ENCODE measurements around the gene FBN1. TPM values are rescaled to one million over a fixed set of nuclear protein-coding genes. Genes with fewer than 3 reads are reported as not detected.

FBN1 gene
- total RNA-seq, 1 donor, result 0.52 TPM

DNA sequence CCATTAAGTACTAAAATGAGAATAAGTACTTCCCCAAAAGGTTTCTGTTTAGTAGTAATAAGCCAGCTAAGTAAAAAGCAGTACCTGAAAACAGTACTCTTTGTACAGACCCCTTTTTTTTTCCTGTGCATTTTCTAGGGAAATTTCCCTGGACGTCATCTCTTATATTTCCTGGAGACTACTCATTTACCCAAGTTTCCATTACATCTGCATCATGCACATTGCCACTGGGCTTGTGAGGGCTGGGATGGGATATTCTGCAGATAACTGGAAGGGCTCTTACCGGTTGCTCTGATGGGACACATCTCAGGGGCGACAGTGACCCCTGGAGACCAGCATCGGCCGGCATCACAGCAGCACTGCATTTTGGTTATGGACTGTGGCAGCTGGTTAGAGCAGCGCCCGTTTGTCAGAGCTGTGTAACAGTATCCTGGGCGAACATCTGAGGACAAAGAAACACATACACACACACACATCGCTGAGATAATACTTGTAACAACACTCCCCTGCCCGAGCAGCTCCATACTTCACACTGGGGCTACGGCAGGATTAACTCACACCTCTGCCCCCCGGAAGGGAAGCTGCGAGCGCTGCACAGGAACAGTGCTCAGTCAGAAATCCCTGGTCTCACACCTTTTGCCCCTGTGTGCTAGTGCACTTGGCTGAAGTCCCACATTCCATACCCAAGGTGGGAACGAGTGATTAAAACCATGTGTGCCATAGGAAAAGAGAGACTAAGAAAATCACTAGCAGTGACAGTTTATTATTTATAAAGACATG, 124.9 kb downstream of the FBN1 start:
- Histone ChIP-seq H3K4me3 (ENCODE audit: low read length) (no peak overlapping the region), H3K9me3 (ENCODE audit: low read depth, low read length) (no peaks in the 10 kb centered on the region), H3K27me3 (ENCODE audit: insufficient read depth, low read length) (no peaks in the 10 kb centered on the region), H3K4me1 (ENCODE audit: insufficient read depth, low read length) (no peaks in the 10 kb centered on the region)

GRCh38 chr15:48516121-48516520, 129.4 kb downstream of the FBN1 start:
- Histone ChIP-seq H3K4me3 (ENCODE audit: low read length) (no peak overlapping the region), H3K27me3 (ENCODE audit: insufficient read depth, low read length) (no peaks in the 10 kb centered on the region), H3K4me1 (ENCODE audit: insufficient read depth, low read length) (no peaks in the 10 kb centered on the region), H3K9me3 (ENCODE audit: low read depth, low read length) (no peaks in the 10 kb centered on the region)

GRCh38 chr15:48515500-48515899, 130.0 kb downstream of the FBN1 start:
- Histone ChIP-seq H3K4me1 (ENCODE audit: insufficient read depth, low read length) (no peaks in the 10 kb centered on the region), H3K4me3 (ENCODE audit: low read length) (no peak overlapping the region), H3K9me3 (ENCODE audit: low read depth, low read length) (no peaks in the 10 kb centered on the region), H3K27me3 (ENCODE audit: insufficient read depth, low read length) (no peaks in the 10 kb centered on the region)

GRCh38 chr15:48514103-48514816, 131.2 kb downstream of the FBN1 start:
- no peaks in the 10 kb centered on the region for H3K4me1 ChIP-seq (ENCODE audit: insufficient read depth, low read length)
- H3K9me3 ChIP-seq (ENCODE audit: low read depth, low read length), result no peaks in the 10 kb centered on the region
- no peak overlapping the region for H3K4me3 ChIP-seq (ENCODE audit: low read length)
- no peaks in the 10 kb centered on the region for H3K27me3 ChIP-seq (ENCODE audit: insufficient read depth, low read length)

DNA sequence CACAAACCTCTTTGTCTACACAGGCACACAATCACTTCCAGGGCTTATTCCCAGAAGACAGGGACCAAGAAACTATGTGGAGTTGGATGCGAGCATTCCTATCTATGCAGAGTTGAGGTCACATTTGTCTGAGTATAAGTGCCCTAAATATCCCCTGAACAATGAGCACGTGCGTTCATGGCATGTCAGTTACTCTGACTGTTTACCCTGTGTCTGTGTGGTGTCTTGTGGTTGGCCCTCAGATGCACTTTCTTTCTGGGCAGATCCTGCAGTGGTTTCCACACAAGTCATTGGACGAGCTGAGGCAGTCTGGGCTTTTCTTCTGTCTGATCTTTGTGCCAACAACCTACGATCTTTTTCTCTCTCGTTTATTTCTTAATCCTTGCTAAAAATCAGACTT, 134.5 kb downstream of the FBN1 start:
- no peak overlapping the region for H3K4me3 ChIP-seq (ENCODE audit: low read length)
- H3K27me3 ChIP-seq (ENCODE audit: insufficient read depth, low read length), result no peaks in the 10 kb centered on the region
- no peaks in the 10 kb centered on the region for H3K9me3 ChIP-seq (ENCODE audit: low read depth, low read length)
- no peaks in the 10 kb centered on the region for H3K4me1 ChIP-seq (ENCODE audit: insufficient read depth, low read length)

GRCh38 chr15:48507416-48508065, 138.0 kb downstream of the FBN1 start:
- Histone ChIP-seq H3K4me1 (ENCODE audit: insufficient read depth, low read length) (no peaks in the 10 kb centered on the region), H3K4me3 (ENCODE audit: low read length) (no peak overlapping the region), H3K27me3 (ENCODE audit: insufficient read depth, low read length) (no peaks in the 10 kb centered on the region), H3K9me3 (ENCODE audit: low read depth, low read length) (no peaks in the 10 kb centered on the region)

GRCh38 chr15:48505067-48505466, 140.4 kb downstream of the FBN1 start:
- Histone ChIP-seq H3K9me3 (ENCODE audit: low read depth, low read length) (no peaks in the 10 kb centered on the region), H3K4me3 (ENCODE audit: low read length) (no peak overlapping the region), H3K4me1 (ENCODE audit: insufficient read depth, low read length) (no peaks in the 10 kb centered on the region), H3K27me3 (ENCODE audit: insufficient read depth, low read length) (no peaks in the 10 kb centered on the region)

DNA sequence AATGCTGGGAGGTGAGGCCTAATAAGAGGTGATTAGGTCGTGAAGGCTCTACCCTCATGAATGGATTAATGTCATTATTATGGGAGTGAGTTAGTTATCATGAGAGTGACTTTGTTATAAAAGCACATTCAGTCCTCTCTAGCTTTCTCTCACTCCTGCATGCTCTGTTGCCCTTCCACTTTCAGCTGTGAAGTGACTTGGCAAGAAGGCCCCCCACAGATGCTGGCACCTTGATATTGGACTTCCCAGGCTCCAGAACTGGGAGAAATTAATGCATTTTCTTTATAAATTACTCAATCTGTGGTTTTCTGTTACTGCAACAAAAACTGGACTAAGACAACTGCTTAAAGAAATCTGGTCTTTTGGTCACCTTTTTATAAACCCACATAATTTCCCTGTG, 144.3 kb downstream of the FBN1 start:
- Histone ChIP-seq H3K4me1 (ENCODE audit: insufficient read depth, low read length) (no peaks in the 10 kb centered on the region), H3K4me3 (ENCODE audit: low read length) (no peak overlapping the region), H3K9me3 (ENCODE audit: low read depth, low read length) (no peaks in the 10 kb centered on the region), H3K27me3 (ENCODE audit: insufficient read depth, low read length) (no peaks in the 10 kb centered on the region)

GRCh38 chr15:48500595-48500994, 144.9 kb downstream of the FBN1 start:
- Histone ChIP-seq H3K9me3 (ENCODE audit: low read depth, low read length) (no peaks in the 10 kb centered on the region), H3K27me3 (ENCODE audit: insufficient read depth, low read length) (no peaks in the 10 kb centered on the region), H3K4me1 (ENCODE audit: insufficient read depth, low read length) (no peaks in the 10 kb centered on the region), H3K4me3 (ENCODE audit: low read length) (no peak overlapping the region)

DNA sequence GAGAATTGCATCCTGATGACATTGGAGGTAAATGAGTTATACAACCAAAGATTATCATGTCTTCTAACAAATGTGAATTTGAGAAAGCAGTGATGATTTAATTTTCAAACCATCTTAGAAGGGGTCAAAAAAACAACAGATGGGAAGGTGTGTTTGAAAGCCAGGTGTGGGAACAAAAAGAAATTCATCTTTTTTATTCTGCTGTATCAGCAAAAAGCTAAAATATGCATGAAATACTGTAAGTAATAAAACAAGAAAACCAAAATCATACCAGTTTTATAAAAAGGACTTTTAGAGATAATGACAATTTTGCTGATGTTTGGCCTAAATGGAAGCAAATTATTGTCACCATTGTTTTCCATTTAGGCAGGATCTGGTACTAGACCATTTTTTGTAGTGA, 145.5 kb downstream of the FBN1 start:
- no peaks in the 10 kb centered on the region for H3K27me3 ChIP-seq (ENCODE audit: insufficient read depth, low read length)
- no peaks in the 10 kb centered on the region for H3K4me1 ChIP-seq (ENCODE audit: insufficient read depth, low read length)
- H3K4me3 ChIP-seq (ENCODE audit: low read length), result no peak overlapping the region
- no peaks in the 10 kb centered on the region for H3K9me3 ChIP-seq (ENCODE audit: low read depth, low read length)

DNA sequence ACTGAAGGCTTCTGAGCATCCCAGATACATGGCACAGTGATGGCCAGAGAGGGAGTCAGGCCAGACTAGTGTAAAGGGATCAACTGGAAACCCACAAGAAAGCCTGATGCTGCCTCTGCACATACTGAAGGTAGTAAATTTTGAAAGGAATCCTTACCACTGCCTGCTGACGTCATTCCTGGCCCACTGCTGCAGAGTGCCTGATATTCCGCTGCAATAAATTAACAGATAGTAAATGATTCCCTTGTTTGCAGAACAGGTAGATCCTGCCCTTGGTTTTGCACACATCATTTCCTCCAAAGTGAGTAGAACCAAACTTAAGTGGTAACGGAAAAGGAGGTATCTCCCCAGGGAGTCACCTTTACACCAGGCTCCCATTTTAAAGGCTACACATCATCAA, 146.7 kb downstream of the FBN1 start:
- no peaks in the 10 kb centered on the region for H3K9me3 ChIP-seq (ENCODE audit: low read depth, low read length)
- no peaks in the 10 kb centered on the region for H3K4me1 ChIP-seq (ENCODE audit: insufficient read depth, low read length)
- no peak overlapping the region for H3K4me3 ChIP-seq (ENCODE audit: low read length)
- H3K27me3 ChIP-seq (ENCODE audit: insufficient read depth, low read length), result no peaks in the 10 kb centered on the region

- H3K27me3 ChIP-seq (ENCODE audit: insufficient read depth, low read length), result no peaks in the 10 kb centered on the region
- H3K4me3 ChIP-seq (ENCODE audit: low read length), result no peak overlapping the region
These were observed 150.9 kb downstream of the FBN1 start for GRCh38 chr15:48494631-48495030.

GRCh38 chr15:48493763-48494225, 151.7 kb downstream of the FBN1 start:
- no peaks in the 10 kb centered on the region for H3K4me1 ChIP-seq (ENCODE audit: insufficient read depth, low read length)
- H3K9me3 ChIP-seq (ENCODE audit: low read depth, low read length), result no peaks in the 10 kb centered on the region
- H3K27me3 ChIP-seq (ENCODE audit: insufficient read depth, low read length), result no peaks in the 10 kb centered on the region
- no peak overlapping the region for H3K4me3 ChIP-seq (ENCODE audit: low read length)

More at GRCh38 chr15:48494631-48495030, 150.9 kb downstream of the FBN1 start:
- H3K9me3 ChIP-seq (ENCODE audit: low read depth, low read length), result no peaks in the 10 kb centered on the region
- H3K4me1 ChIP-seq (ENCODE audit: insufficient read depth, low read length), result no peaks in the 10 kb centered on the region

- no peaks in the 10 kb centered on the region for H3K9me3 ChIP-seq (ENCODE audit: low read depth, low read length)
- no peaks in the 10 kb centered on the region for H3K27me3 ChIP-seq (ENCODE audit: insufficient read depth, low read length)
- H3K4me1 ChIP-seq (ENCODE audit: insufficient read depth, low read length), result no peaks in the 10 kb centered on the region
- no peak overlapping the region for H3K4me3 ChIP-seq (ENCODE audit: low read length)
These were observed 152.3 kb downstream of the FBN1 start for GRCh38 chr15:48493084-48493762.

DNA sequence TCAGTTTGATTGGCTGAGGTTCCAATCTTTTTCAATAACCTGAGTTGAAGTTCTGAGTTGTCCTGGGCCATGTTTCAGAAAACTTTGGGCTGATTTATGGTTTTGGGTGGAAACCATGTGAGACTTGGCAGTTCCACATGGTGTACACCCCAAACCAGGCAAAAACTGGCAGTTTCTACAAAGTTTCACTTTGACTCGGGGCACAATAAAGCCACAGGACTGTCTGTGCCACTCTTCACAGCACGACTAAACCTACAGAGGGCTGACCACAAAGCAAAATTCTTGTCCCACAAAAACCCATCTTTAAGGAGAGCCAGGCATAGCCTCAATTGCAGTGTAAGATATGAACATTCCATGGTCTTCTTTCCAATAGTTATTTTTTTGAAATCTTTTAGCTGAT, 159.3 kb downstream of the FBN1 start:
- no peaks in the 10 kb centered on the region for H3K4me1 ChIP-seq (ENCODE audit: insufficient read depth, low read length)
- H3K9me3 ChIP-seq (ENCODE audit: low read depth, low read length), result no peaks in the 10 kb centered on the region
- no peaks in the 10 kb centered on the region for H3K27me3 ChIP-seq (ENCODE audit: insufficient read depth, low read length)
- no peak overlapping the region for H3K4me3 ChIP-seq (ENCODE audit: low read length)
